Breast epithelium (tissue), 4 donors: Measurements from ENCODE around the gene RAPGEF4. TPM values are rescaled to one million over a fixed set of nuclear protein-coding genes. Genes with fewer than 3 reads are reported as not detected.

Experiments
- DNase-seq, 2 donors: peaks; one replicate each; pipeline ENCODE4 v3.0.0-alpha.2; 2019; ENCODE audit warnings: low spot score in 2 of 2
- H3K27ac ChIP-seq, 2 donors: fragments of 200-600 bp; sonication (generic) in 1 of 2; one replicate each; pipeline ENCODE4 v1.5.1; 2016 to 2019; ENCODE audit warnings: mild to moderate bottlenecking in 1 of 2
- H3K27me3 ChIP-seq, 2 donors: fragments of 200-600 bp; sonication (generic) in 1 of 2; one replicate each; pipeline versions ENCODE4 v1.5.1 to v1.6.0; 2017 to 2019; ENCODE audit warnings: control low read depth in 1 of 2, mild to moderate bottlenecking in 1 of 2
- H3K36me3 ChIP-seq: fragments of 200-600 bp; one replicate; pipeline ENCODE4 v1.5.1; 2019
- H3K4me1 ChIP-seq, 2 donors: fragments of 200-600 bp; sonication (generic); one replicate each; pipeline ENCODE4 v1.5.1; 2016 to 2019; ENCODE audit warnings: control low read depth in 1 of 2
- H3K4me3 ChIP-seq, 3 donors: fragments of 200-600 bp; sonication (generic); 1 replicate in 2 of 3; 2 replicates in 1 of 3; pipeline ENCODE4 v1.5.1; 2016 to 2019; ENCODE audit warnings: mild to moderate bottlenecking in 3 of 3, moderate library complexity in 2 of 3
- H3K9me3 ChIP-seq, 2 donors: fragments of 200-600 bp; sonication (generic) in 1 of 2; one replicate each; pipeline ENCODE4 v1.5.1; 2016 to 2019; ENCODE audit warnings: control low read depth in 1 of 2
- CTCF ChIP-seq, 3 donors: fragments of 450-650 bp; IDR thresholded peaks; one replicate each; pipeline ENCODE4 v1.5.1; 2016 to 2017; ENCODE audit warnings: antibody characterized with exemption in 3 of 3, mild to moderate bottlenecking in 3 of 3, moderate library complexity in 3 of 3
- POLR2A ChIP-seq: fragments of 450-650 bp; IDR thresholded peaks from one replicate; pipeline ENCODE4 v1.6.1; 2016; ENCODE audit warnings: antibody characterized with exemption, mild to moderate bottlenecking, moderate library complexity
- POLR2AphosphoS5 ChIP-seq, 3 donors: sonication (generic); formaldehyde crosslinking; IDR thresholded peaks; one replicate each; pipeline ENCODE4 v1.6.1; 2017; ENCODE audit warnings: antibody characterized with exemption in 3 of 3
- intact Hi-C: fragments of 100-400 bp; cut with DNase I; formaldehyde crosslinking; loops from one replicate; pipeline ENCODE4 v1.15.1; 2023; ENCODE audit warnings: low total_unique reads
- total RNA-seq, 3 donors: library from RNA; depleted of rRNA; stranded (reverse); fragments of >200 nt; gene quantifications; one replicate each; pipeline ENCODE4 v1.1.0, GENCODE V29; 2016

The RAPGEF4 gene
- total RNA-seq, 3 donors from 2014 or later: 7.7 to 12.8 (median 11.6) TPM

DNA sequence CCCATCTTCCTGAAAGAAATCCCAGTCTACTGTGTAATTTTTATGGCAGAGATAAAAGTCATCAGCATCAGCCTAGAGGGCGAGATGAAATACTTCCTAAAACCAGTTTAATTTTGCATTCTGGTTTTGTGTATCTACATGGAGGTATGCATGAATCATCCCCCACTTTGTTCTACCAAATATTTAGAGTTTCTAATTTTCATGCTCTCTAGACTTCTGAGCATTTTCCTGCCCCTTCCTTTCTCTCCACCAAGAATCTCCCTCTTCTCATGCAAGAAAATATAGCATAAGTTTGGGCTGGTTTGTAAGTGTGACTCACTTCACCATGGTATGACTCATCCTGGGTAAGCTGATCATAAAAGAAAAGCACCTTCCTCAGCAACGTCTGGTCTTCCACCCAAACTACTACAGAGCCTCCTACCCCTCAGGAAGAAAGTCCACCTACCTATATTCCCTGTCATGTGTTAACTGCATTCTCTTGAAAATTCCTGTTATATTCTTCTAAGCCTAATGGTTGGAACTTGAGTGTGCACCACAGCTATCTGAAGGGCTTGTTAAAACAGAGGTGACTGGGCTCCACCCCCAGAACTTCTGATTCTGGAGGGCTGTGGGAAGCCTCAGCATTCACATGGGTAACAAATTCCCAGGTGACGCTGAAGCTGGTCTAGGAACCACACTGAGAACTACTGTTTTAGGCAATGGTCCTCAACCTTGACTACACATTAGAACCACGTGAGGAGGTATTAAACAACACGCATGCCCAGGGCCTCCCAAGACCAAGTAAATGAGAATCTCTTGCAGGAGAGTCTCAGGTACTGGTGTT, 37.4 kb upstream of the RAPGEF4 start:
- Histone ChIP-seq H3K36me3 (no peaks in the 10 kb centered on the region), H3K27ac (no peak overlapping the region), H3K4me3 (no peak overlapping the region), H3K9me3 (no peaks in the 10 kb centered on the region), H3K27me3 (no peaks in the 10 kb centered on the region), H3K4me1 (no peaks in the 10 kb centered on the region)
- intact Hi-C loops: no loop called here
- no peak for DNase-seq
- no peak for TF ChIP-seq CTCF (IDR thresholded peaks at IDR 0.05)
- no peak for TF ChIP-seq POLR2AphosphoS5 (IDR thresholded peaks at IDR 0.05)
- TF ChIP-seq POLR2A: no peak

GRCh38 chr2:172701250-172701649, 34.4 kb upstream of the RAPGEF4 start:
- TF ChIP-seq POLR2AphosphoS5 (IDR thresholded peaks at IDR 0.05): no peak
- TF ChIP-seq CTCF (IDR thresholded peaks at IDR 0.05): no peak
- no peak for TF ChIP-seq POLR2A
- H3K27ac ChIP-seq: no peak overlapping the region
- no peaks in the 10 kb centered on the region for H3K36me3 ChIP-seq
- no peak overlapping the region for H3K4me3 ChIP-seq
- intact Hi-C loops: no loop called here
- H3K9me3 ChIP-seq: no peaks in the 10 kb centered on the region
- no peak for DNase-seq
- H3K4me1 ChIP-seq: no peaks in the 10 kb centered on the region
- no peaks in the 10 kb centered on the region for H3K27me3 ChIP-seq

- Histone ChIP-seq H3K27me3 (no peaks in the 10 kb centered on the region), H3K4me3 (no peak overlapping the region), H3K27ac (no peak overlapping the region), H3K4me1 (no peaks in the 10 kb centered on the region), H3K36me3 (no peaks in the 10 kb centered on the region), H3K9me3 (no peaks in the 10 kb centered on the region)
- TF ChIP-seq CTCF (IDR thresholded peaks at IDR 0.05): no peak
- TF ChIP-seq POLR2A: no peak
- TF ChIP-seq POLR2AphosphoS5 (IDR thresholded peaks at IDR 0.05): no peak
- DNase-seq: no peak
- intact Hi-C loops: no loop called here
These were observed 33.2 kb upstream of the RAPGEF4 start for GRCh38 chr2:172702451-172702850.

DNA sequence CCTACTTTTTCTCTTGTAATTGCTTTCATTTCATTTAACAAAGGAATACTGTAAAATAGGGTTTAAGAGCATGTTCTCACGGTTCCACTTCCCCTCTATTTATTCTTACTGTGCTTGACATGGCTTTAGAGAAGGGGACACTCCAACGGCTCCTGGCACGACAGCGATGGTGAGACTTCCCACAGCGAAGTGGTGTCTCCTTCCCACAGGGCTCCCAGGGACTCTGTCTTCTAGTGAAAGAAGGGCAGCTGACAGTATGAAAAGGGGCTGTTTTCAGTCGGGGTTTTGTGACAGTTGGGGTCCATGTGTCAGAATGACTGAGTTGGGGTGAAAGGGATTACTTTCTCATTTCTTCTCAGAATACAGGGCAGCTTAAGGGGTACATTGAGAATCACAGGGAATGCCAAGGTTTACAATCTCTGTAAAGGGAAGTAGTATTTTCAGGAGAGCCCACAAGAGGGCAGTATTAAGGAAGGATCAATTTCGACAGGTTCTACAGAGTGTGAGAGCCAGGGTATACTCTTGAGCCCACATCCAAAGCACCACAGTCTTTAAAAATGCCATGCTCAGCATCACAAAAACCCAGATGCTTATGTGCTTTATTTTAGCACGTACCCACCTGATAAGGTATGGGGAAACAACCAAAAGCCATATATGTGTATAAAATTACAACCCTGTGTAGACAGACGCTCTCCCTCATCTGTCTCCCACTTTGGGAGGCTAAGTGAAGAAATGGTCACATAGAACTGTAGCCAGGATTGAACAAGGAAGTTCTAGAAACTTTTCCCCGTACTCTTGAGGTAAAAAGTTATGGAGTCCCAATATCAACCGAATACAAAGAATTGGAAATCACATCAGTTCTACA, 31.3 kb upstream of the RAPGEF4 start:
- H3K27me3 ChIP-seq: no peaks in the 10 kb centered on the region
- no peaks in the 10 kb centered on the region for H3K36me3 ChIP-seq
- no peak for DNase-seq
- TF ChIP-seq CTCF (IDR thresholded peaks at IDR 0.05): peak in 1 of 3 donors; percentile 28
- no peak for TF ChIP-seq POLR2A
- no peak for TF ChIP-seq POLR2AphosphoS5 (IDR thresholded peaks at IDR 0.05)
- no peak overlapping the region for H3K27ac ChIP-seq
- H3K9me3 ChIP-seq: no peaks in the 10 kb centered on the region
- H3K4me1 ChIP-seq: no peaks in the 10 kb centered on the region
- H3K4me3 ChIP-seq: no peak overlapping the region
- intact Hi-C loops: no loop called here

DNA sequence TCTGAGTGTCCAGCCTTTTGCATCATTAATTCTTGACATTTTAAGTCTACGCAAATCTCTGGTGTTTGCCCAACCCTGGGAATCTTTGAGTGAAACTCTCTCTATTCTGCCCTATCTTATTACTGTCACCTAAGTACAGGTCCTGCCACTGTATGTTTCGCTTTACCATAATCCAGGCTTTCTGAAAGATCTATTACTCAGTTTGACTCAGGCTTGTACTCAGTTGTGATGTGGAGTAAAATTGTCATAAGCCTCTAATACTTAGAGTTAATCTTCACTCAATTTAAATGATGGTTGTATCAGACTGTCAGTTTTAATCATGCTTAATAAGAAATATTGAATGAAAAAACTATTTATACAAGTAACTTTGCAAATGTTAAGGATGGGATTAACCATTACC, 30.3 kb upstream of the RAPGEF4 start:
- H3K36me3 ChIP-seq: no peaks in the 10 kb centered on the region
- TF ChIP-seq CTCF (IDR thresholded peaks at IDR 0.05) (no peak), POLR2AphosphoS5 (IDR thresholded peaks at IDR 0.05) (no peak), POLR2A (no peak)
- H3K9me3 ChIP-seq: no peaks in the 10 kb centered on the region
- H3K4me3 ChIP-seq: no peak overlapping the region
- no peak for DNase-seq
- H3K27ac ChIP-seq: no peak overlapping the region
- intact Hi-C loops: no loop called here
- H3K27me3 ChIP-seq: no peaks in the 10 kb centered on the region
- H3K4me1 ChIP-seq: no peaks in the 10 kb centered on the region
